NCI-H446 treated with DMSO at 0.1 percent for 48 hours (cell line): ENCODE data around the gene NAPEPLD.
"Not testable (repeated sequence)": the region's sequence is repeated elsewhere in the genome, so short reads cannot be mapped to it uniquely, and the experiment has no call there.

ENCODE experiments used
- DNase-seq: peaks from one replicate; lab custom pipeline; 2025; lab: John Stamatoyannopoulos, UW

The NAPEPLD gene

DNA sequence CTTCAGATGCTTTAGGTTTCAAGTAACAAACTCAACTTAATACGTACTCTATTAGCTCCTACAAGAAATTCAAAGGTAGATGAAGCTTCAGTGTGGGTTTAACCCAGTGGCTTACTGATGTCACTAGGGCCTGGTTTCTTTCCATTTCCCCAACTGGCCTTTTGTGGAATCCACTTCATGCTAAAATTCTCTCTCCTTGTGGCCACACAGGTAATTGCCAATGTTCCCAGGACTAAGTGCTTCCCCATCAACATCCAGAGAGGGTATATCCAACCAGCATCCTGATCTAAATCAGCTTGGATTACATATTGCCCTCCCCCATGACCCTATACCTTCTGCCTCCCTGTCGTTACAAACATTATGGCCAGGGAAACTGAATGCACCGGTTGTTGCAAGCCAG lies 85.0 kb downstream of the NAPEPLD start:
- no peak for DNase-seq

DNA sequence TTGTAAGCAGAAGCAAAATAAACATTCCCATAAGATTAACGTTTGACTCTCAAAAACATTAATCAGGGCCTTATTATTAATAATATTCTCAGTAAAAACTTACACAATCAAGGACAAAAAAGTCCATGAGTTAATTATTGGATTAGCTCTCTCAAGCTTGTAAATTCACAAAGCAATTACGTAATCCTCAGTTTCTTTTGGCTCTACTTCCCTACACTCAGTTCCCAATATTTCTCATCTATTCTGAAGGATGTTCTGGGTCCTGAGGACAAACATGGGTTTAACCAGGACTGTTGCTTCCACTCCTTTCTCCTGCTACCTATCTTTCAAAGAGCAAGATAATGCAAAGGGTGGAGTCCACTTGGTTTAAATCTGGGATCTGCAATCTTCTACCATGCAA lies 89.4 kb downstream of the NAPEPLD start:
- DNase-seq = no peak

- no peak for DNase-seq
Measured at GRCh38 chr7:103058122-103058521, 90.8 kb downstream of the NAPEPLD start.

GRCh38 chr7:103056006-103056405 lies 92.9 kb downstream of the NAPEPLD start:
- DNase-seq = not testable (repeated sequence)

DNA sequence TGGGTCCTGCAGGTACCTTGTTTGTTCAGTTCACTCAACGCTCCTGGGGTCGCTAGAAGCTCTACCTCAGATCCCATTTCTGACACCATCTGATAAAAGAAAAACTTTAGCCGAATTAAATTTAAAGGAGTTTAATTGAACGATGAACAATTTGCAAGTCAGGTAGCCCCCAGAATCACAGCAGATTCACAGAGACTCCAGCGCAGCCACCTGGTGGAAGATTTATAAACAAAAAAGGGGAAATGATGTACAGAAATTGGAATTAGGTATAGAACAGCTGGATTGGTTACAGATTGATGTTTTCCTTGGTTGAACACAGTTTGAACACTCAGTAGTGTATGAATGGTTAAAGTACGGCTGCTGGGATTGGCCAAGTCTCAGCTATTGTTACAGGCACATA lies 97.4 kb downstream of the NAPEPLD start:
- DNase-seq = no peak
